HFFc6 (cell line): ENCODE results near the gene MRPS33. TPM values are rescaled to one million over a fixed set of nuclear protein-coding genes. Genes with fewer than 3 reads are reported as not detected.

Experiments
- DNase-seq: peaks from one replicate; pipeline ENCODE4 v3.0.0-alpha.2; 2018
- H3K27ac Mint-ChIP-seq: 2 replicates; pipeline ENCODE4 v1.8.0; 2020; ENCODE audit warnings: mild to moderate bottlenecking, mixed read lengths
- H3K27me3 Mint-ChIP-seq: 2 replicates; pipeline ENCODE4 v1.8.0; 2021; ENCODE audit warnings: mild to moderate bottlenecking, moderate library complexity, mixed read lengths; ENCODE audit not compliant: insufficient read depth
- H3K36me3 Mint-ChIP-seq: 2 replicates; pipeline ENCODE4 v1.8.0; 2021; ENCODE audit warnings: low read depth, mixed read lengths
- H3K4me1 Mint-ChIP-seq: 2 replicates; pipeline ENCODE4 v1.8.0; 2020; ENCODE audit warnings: low read depth, mixed read lengths
- H3K4me3 Mint-ChIP-seq: 2 replicates; pipeline ENCODE4 v1.8.0; 2020; ENCODE audit warnings: mild to moderate bottlenecking, moderate library complexity, mixed read lengths
- H3K9me3 Mint-ChIP-seq: 2 replicates; pipeline ENCODE4 v1.8.0; 2020; ENCODE audit warnings: mild to moderate bottlenecking, mixed read lengths
- total RNA-seq, 6 experiments: library from RNA; stranded (reverse); fragmentation: NEBNext Ultra II Directional; extraction: Animal tissue kit (Norgen Biotek cat#: 25700); gene quantifications; 2 replicates in 1 of 6; 3 replicates in 5 of 6; pipeline ENCODE4 v1.2.3, GENCODE V29; 2021
- TF ChIP-seq, protein P1 (sequence below): fragments of 200-600 bp; sonication (generic); IDR thresholded peaks from 2 replicates; pipeline ENCODE4 v1.5.0; 2021; ENCODE audit warnings: antibody characterized with exemption, mild to moderate bottlenecking

Gene MRPS33
- total RNA-seq, 6 experiments from 2014 or later: 61.7 to 78.9 (median 68.1) TPM

GRCh38 chr7:141014125-141014523, 628 bp downstream of the MRPS33 start:
- H3K9me3 Mint-ChIP-seq: peaks cover 7% of the 10 kb centered on the region
- peaks cover 34% of the 10 kb centered on the region for H3K4me1 Mint-ChIP-seq
- peak; percentile 9 for DNase-seq
- peaks cover 18% of the 10 kb centered on the region for H3K36me3 Mint-ChIP-seq
- peak overlapping the region; percentile 99 for H3K27ac Mint-ChIP-seq
- H3K27me3 Mint-ChIP-seq: peaks cover 10% of the 10 kb centered on the region
- peak overlapping the region; percentile 100 for H3K4me3 Mint-ChIP-seq
- TF ChIP-seq, protein P1, sequence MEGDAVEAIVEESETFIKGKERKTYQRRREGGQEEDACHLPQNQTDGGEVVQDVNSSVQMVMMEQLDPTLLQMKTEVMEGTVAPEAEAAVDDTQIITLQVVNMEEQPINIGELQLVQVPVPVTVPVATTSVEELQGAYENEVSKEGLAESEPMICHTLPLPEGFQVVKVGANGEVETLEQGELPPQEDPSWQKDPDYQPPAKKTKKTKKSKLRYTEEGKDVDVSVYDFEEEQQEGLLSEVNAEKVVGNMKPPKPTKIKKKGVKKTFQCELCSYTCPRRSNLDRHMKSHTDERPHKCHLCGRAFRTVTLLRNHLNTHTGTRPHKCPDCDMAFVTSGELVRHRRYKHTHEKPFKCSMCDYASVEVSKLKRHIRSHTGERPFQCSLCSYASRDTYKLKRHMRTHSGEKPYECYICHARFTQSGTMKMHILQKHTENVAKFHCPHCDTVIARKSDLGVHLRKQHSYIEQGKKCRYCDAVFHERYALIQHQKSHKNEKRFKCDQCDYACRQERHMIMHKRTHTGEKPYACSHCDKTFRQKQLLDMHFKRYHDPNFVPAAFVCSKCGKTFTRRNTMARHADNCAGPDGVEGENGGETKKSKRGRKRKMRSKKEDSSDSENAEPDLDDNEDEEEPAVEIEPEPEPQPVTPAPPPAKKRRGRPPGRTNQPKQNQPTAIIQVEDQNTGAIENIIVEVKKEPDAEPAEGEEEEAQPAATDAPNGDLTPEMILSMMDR: no peak

GRCh38 chr7:141013345-141013715, 1.4 kb downstream of the MRPS33 start:
- Mint-ChIP-seq H3K4me3 (peak overlapping the region; percentile 100), H3K36me3 (peaks cover 18% of the 10 kb centered on the region), H3K27me3 (peaks cover 6% of the 10 kb centered on the region), H3K9me3 (peaks cover 7% of the 10 kb centered on the region), H3K27ac (peak overlapping the region; percentile 99), H3K4me1 (peaks cover 34% of the 10 kb centered on the region)
- TF ChIP-seq, protein P1: no peak
- DNase-seq: no peak

- TF ChIP-seq, protein P1: no peak
- H3K9me3 Mint-ChIP-seq: peaks cover 7% of the 10 kb centered on the region
- H3K27ac Mint-ChIP-seq: peak overlapping the region; percentile 99
- peaks cover 5% of the 10 kb centered on the region; the same call in 1 of the 2 replicates for H3K27me3 Mint-ChIP-seq
- H3K4me1 Mint-ChIP-seq: peaks cover 34% of the 10 kb centered on the region
- peak overlapping the region; percentile 100 for H3K4me3 Mint-ChIP-seq
- H3K36me3 Mint-ChIP-seq: peaks cover 18% of the 10 kb centered on the region
- DNase-seq: peak; percentile 74
Observed at GRCh38 chr7:141012696-141013344, 1.9 kb downstream of the MRPS33 start.

DNA sequence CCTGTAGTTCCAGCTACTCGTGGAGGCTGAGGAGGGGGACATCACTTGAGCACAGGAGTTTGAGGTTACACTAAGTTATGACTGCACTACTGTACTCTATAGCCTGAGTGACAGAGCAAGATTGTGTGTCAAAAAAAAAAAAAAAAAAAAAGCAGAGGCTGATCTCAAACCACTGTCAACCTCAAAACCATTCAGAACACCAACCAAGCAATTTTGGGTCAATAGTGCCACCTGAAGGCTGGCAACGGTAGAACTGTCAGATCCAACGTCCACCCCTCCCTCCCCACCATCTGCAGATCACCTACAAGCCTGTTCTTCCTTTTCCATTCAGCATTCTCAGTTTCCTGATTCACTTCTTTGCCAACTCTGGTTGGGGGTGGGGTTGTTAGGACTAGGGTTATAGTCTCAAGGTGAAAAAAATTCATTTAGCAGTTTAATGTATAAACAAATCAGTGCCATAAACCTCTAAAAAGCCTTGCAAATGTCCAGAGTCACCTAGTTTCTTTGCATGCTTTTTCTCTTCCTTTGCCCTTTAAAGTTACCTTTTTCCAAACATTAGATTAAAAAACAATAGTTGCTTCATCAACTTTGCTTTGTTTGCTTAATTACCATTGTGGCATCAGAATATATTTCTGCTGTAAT, 2.6 kb downstream of the MRPS33 start:
- Mint-ChIP-seq H3K27ac (peak overlapping the region; percentile 99), H3K4me3 (peak overlapping the region; percentile 100; the same call in 1 of the 2 replicates), H3K27me3 (peaks cover 1% of the 10 kb centered on the region; the same call in 1 of the 2 replicates), H3K36me3 (peaks cover 18% of the 10 kb centered on the region), H3K4me1 (peaks cover 34% of the 10 kb centered on the region), H3K9me3 (peaks cover 7% of the 10 kb centered on the region)
- DNase-seq: peak; percentile 71
- TF ChIP-seq, protein P1: peak; percentile 75

- Mint-ChIP-seq H3K27ac (no peak overlapping the region; the same call in 1 of the 2 replicates), H3K27me3 (peaks cover 1% of the 10 kb centered on the region; the same call in 1 of the 2 replicates), H3K4me3 (no peak overlapping the region), H3K36me3 (peaks cover 18% of the 10 kb centered on the region), H3K9me3 (peaks cover 5% of the 10 kb centered on the region), H3K4me1 (peaks cover 34% of the 10 kb centered on the region)
- DNase-seq: no peak
- TF ChIP-seq, protein P1: no peak
Observed at GRCh38 chr7:141011443-141011842, 3.3 kb downstream of the MRPS33 start.
